ENCODE data around the gene ZNF532.

GRCh38 chr18:58822944-58823343 lies 41.7 kb upstream of the ZNF532 start:
- no peak for TF ChIP-seq TAF1 (IDR thresholded peaks at IDR 0.05; ENCODE audit: borderline replicate concordance, insufficient read depth, low read length)
- TF ChIP-seq, protein P1, sequence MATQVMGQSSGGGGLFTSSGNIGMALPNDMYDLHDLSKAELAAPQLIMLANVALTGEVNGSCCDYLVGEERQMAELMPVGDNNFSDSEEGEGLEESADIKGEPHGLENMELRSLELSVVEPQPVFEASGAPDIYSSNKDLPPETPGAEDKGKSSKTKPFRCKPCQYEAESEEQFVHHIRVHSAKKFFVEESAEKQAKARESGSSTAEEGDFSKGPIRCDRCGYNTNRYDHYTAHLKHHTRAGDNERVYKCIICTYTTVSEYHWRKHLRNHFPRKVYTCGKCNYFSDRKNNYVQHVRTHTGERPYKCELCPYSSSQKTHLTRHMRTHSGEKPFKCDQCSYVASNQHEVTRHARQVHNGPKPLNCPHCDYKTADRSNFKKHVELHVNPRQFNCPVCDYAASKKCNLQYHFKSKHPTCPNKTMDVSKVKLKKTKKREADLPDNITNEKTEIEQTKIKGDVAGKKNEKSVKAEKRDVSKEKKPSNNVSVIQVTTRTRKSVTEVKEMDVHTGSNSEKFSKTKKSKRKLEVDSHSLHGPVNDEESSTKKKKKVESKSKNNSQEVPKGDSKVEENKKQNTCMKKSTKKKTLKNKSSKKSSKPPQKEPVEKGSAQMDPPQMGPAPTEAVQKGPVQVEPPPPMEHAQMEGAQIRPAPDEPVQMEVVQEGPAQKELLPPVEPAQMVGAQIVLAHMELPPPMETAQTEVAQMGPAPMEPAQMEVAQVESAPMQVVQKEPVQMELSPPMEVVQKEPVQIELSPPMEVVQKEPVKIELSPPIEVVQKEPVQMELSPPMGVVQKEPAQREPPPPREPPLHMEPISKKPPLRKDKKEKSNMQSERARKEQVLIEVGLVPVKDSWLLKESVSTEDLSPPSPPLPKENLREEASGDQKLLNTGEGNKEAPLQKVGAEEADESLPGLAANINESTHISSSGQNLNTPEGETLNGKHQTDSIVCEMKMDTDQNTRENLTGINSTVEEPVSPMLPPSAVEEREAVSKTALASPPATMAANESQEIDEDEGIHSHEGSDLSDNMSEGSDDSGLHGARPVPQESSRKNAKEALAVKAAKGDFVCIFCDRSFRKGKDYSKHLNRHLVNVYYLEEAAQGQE (IDR thresholded peaks at IDR 0.05; ENCODE audit: insufficient read depth in 1 of 2, low read depth in 2 of 2, low read length in 2 of 2): no peak
